ENCODE measurements around the gene RBPJ. TPM values are rescaled to one million over a fixed set of nuclear protein-coding genes. Genes with fewer than 3 reads are reported as not detected.

RBPJ gene
- total RNA-seq, 4 donors from 2014 or later: 28.7 to 65.6 (median 37.1) TPM

GRCh38 chr4:26462874-26463273 lies 142.1 kb downstream of the RBPJ start:
- Histone ChIP-seq H3K4me1 (peaks cover 0 to 5% (median 0%) of the 10 kb centered on the region in 3 donors), H3K36me3 (no peaks in the 10 kb centered on the region), H3K27me3 (peaks cover 0 to 10% (median 0%) of the 10 kb centered on the region in 4 donors), H3K27ac (no peak overlapping the region), H3K9me3 (no peaks in the 10 kb centered on the region), H3K4me3 (no peak overlapping the region)
- intact Hi-C loops (cut with DNase I): loop anchor here (10.0 kb wide), 1 partner anchor 542 kb away; no protein-coding TSS in a partner anchor
- DNase-seq: no peak
- 31 to 46% methylated on average over 2 of the region's 2 CpGs for WGBS, 2 donors
- TF ChIP-seq CTCF (IDR thresholded peaks at IDR 0.05) (no peak), POLR2A (IDR thresholded peaks at IDR 0.05) (no peak)

GRCh38 chr4:26463386-26463785 lies 142.6 kb downstream of the RBPJ start:
- H3K4me1 ChIP-seq: peaks cover 0 to 5% (median 0%) of the 10 kb centered on the region in 3 donors
- TF ChIP-seq CTCF (IDR thresholded peaks at IDR 0.05) (no peak), POLR2A (IDR thresholded peaks at IDR 0.05) (no peak)
- no peak overlapping the region for H3K27ac ChIP-seq
- intact Hi-C loops (cut with DNase I): loop anchor here (10.0 kb wide), 1 partner anchor 541 kb away; no protein-coding TSS in a partner anchor
- no peak for DNase-seq
- H3K27me3 ChIP-seq: peaks cover 0 to 10% (median 0%) of the 10 kb centered on the region in 4 donors
- WGBS, 2 donors: 64 to 65% methylated on average over 2 of the region's 2 CpGs
- H3K9me3 ChIP-seq: no peaks in the 10 kb centered on the region
- no peaks in the 10 kb centered on the region for H3K36me3 ChIP-seq
- H3K4me3 ChIP-seq: no peak overlapping the region

GRCh38 chr4:26464420-26465095 lies 143.7 kb downstream of the RBPJ start:
- no peaks in the 10 kb centered on the region for H3K9me3 ChIP-seq
- WGBS, 2 donors: 91 to 95% methylated on average over 6 of the region's 14 CpGs
- no peak for DNase-seq
- no peak overlapping the region for H3K27ac ChIP-seq
- no peak overlapping the region for H3K4me3 ChIP-seq
- no peaks in the 10 kb centered on the region for H3K36me3 ChIP-seq
- H3K27me3 ChIP-seq: peaks cover 0 to 10% (median 0%) of the 10 kb centered on the region in 4 donors
- peaks cover 0 to 5% (median 0%) of the 10 kb centered on the region in 3 donors for H3K4me1 ChIP-seq
- intact Hi-C loops (cut with DNase I): loop anchor here (10.0 kb wide), 1 partner anchor 540 kb away; no protein-coding TSS in a partner anchor
- no peak for TF ChIP-seq POLR2A (IDR thresholded peaks at IDR 0.05)
- no peak for TF ChIP-seq CTCF (IDR thresholded peaks at IDR 0.05)

GRCh38 chr4:26466578-26467270 lies 145.9 kb downstream of the RBPJ start:
- Histone ChIP-seq H3K4me1 (peaks cover 0 to 5% (median 0%) of the 10 kb centered on the region in 3 donors), H3K36me3 (no peaks in the 10 kb centered on the region), H3K9me3 (no peaks in the 10 kb centered on the region), H3K4me3 (no peak overlapping the region), H3K27ac (no peak overlapping the region), H3K27me3 (peaks cover 0 to 10% (median 0%) of the 10 kb centered on the region in 4 donors)
- TF ChIP-seq POLR2A (IDR thresholded peaks at IDR 0.05) (no peak), CTCF (IDR thresholded peaks at IDR 0.05) (no peak)
- DNase-seq: no peak
- 86 to 92% methylated on average over 9 to 10 of the region's 10 CpGs for WGBS, 2 donors
- intact Hi-C loops (cut with DNase I): loop anchor here (10.0 kb wide), 1 partner anchor 538 kb away; no protein-coding TSS in a partner anchor

GRCh38 chr4:26467724-26468123 lies 146.9 kb downstream of the RBPJ start:
- Histone ChIP-seq H3K27ac (no peak overlapping the region), H3K4me3 (no peak overlapping the region), H3K4me1 (peaks cover 0 to 5% (median 0%) of the 10 kb centered on the region in 3 donors), H3K36me3 (no peaks in the 10 kb centered on the region), H3K27me3 (peaks cover 0 to 10% (median 0%) of the 10 kb centered on the region in 4 donors), H3K9me3 (no peaks in the 10 kb centered on the region)
- DNase-seq: no peak
- 81 to 87% methylated on average over 1 of the region's 1 CpG for WGBS, 2 donors
- TF ChIP-seq CTCF (IDR thresholded peaks at IDR 0.05) (no peak), POLR2A (IDR thresholded peaks at IDR 0.05) (no peak)
- intact Hi-C loops (cut with DNase I): loop anchor here (10.0 kb wide), 1 partner anchor 537 kb away; no protein-coding TSS in a partner anchor

All from esophagus squamous epithelium (tissue), 5 donors.